K562 (cell line): ENCODE results near the gene ZDHHC14. TPM values are rescaled to one million over a fixed set of nuclear protein-coding genes. Genes with fewer than 3 reads are reported as not detected.

Experiments
- ARID2 ChIP-seq: fragments of 450-650 bp; IDR thresholded peaks from 2 replicates; pipeline ENCODE4 v1.6.1; 2017; ENCODE audit warnings: antibody characterized with exemption, mild to moderate bottlenecking
- CBFA2T2 ChIP-seq: fragments of 450-650 bp; conservative IDR thresholded peaks from 2 replicates; pipeline ENCODE4 v1.6.1; 2017; ENCODE audit warnings: mild to moderate bottlenecking
- CREB3 ChIP-seq: fragments of 450-650 bp; conservative IDR thresholded peaks from 2 replicates; pipeline ENCODE4 v1.6.1; 2016; ENCODE audit warnings: missing genetic modification characterization, low read depth, mild to moderate bottlenecking, missing compliant biosample characterization, moderate library complexity
- HCFC1 ChIP-seq: IDR thresholded peaks from 2 replicates; pipeline ENCODE4 v1.6.1; 2012; ENCODE audit warnings: low read depth, low read length, improper control_type of control experiment
- IFI16 ChIP-seq: fragments of 250-450 bp; sonication (Bioruptor Pico); IDR thresholded peaks from 2 replicates; pipeline ENCODE4 v2.1.2; 2022; ENCODE audit warnings: mild to moderate bottlenecking, inconsistent platforms
- ILK ChIP-seq: fragments of 450-650 bp; IDR thresholded peaks from 2 replicates; pipeline ENCODE4 v1.6.1; 2016; ENCODE audit warnings: missing genetic modification characterization, low read depth, mild to moderate bottlenecking, missing compliant biosample characterization, moderate library complexity, borderline replicate concordance
- MEF2D ChIP-seq: conservative IDR thresholded peaks from 2 replicates; pipeline ENCODE4 v1.6.1; 2016; ENCODE audit warnings: low read depth, missing genetic modification characterization, missing compliant biosample characterization
- NFIX ChIP-seq: fragments of 250-450 bp; sonication (Bioruptor Pico); IDR thresholded peaks from 2 replicates; pipeline ENCODE4 v1.4.0; 2020; ENCODE audit warnings: low read depth, mild to moderate bottlenecking, moderate library complexity
- NFRKB ChIP-seq: fragments of 450-650 bp; IDR thresholded peaks from 2 replicates; pipeline ENCODE4 v1.6.1; 2016; ENCODE audit warnings: low read depth
- PHTF2 ChIP-seq: fragments of 250-450 bp; sonication (Bioruptor Pico); IDR thresholded peaks from 2 replicates; pipeline ENCODE4 v1.5.0; 2021; ENCODE audit warnings: mild to moderate bottlenecking
- RREB1 ChIP-seq: fragments of 250-450 bp; sonication (Bioruptor Pico); IDR thresholded peaks from 2 replicates; pipeline ENCODE4 v1.4.0; 2020
- SNAPC5 ChIP-seq: fragments of 250-450 bp; sonication (Bioruptor Pico); IDR thresholded peaks from 2 replicates; pipeline ENCODE4 v1.8.0; 2021; ENCODE audit warnings: moderate library complexity, mild to moderate bottlenecking, inconsistent platforms
- ZC3H11A ChIP-seq: IDR thresholded peaks from 2 replicates; pipeline ENCODE4 v1.6.1; 2012; ENCODE audit warnings: low read depth, low read length, improper control_type of control experiment
- ZNF134 ChIP-seq: fragments of 250-450 bp; sonication (Bioruptor Pico); conservative IDR thresholded peaks from 2 replicates; pipeline ENCODE4 v1.4.0; 2020
- ZNF507 ChIP-seq: conservative IDR thresholded peaks from 2 replicates; pipeline ENCODE4 v1.6.1; 2017; ENCODE audit warnings: missing genetic modification characterization, missing compliant biosample characterization
- ZNF717 ChIP-seq: fragments of 250-450 bp; sonication (Bioruptor Pico); IDR thresholded peaks from 2 replicates; pipeline ENCODE4 v1.5.0; 2021
- polyA plus RNA-seq, 8 experiments: library from polyadenylated mRNA; depleted of rRNA in 4 of 8; stranded (reverse) in 5 of 8; unstranded in 3 of 8; fragments of >200 nt; fragmentation: Nextera tagmentation in 2 of 8; fragmentation: Illumina TruSeq in 1 of 8; extraction: Ambion mirVana in 2 of 8; extraction: Trizol in 1 of 8; gene quantifications; 2 replicates each; pipeline versions ENCODE4 v1.2.1 to v1.2.3, GENCODE V29; 2011 to 2014; ENCODE audit warnings: inconsistent platforms in 1 of 8, missing spikeins in 1 of 8
- total RNA-seq, 7 experiments: library from RNA; depleted of rRNA in 6 of 7; stranded (reverse); fragments of >200 nt in 6 of 7; fragmentation: Illumina TruSeq in 2 of 7; extraction: Trizol in 2 of 7; gene quantifications; 2 replicates each; pipeline versions ENCODE4 v1.2.1 to v1.2.3, GENCODE V29; 2011 to 2021; ENCODE audit warnings: low replicate concordance in 1 of 7
- TF ChIP-seq, protein P1 (sequence below): sonication (generic); formaldehyde crosslinking; IDR thresholded peaks from 2 replicates; pipeline ENCODE4 v1.8.1; 2023; ENCODE audit warnings: mild to moderate bottlenecking, missing genetic modification reagents
- TF ChIP-seq, protein P2 (sequence below), 3 experiments: IDR thresholded peaks in 2 of 3; conservative IDR thresholded peaks in 1 of 3; 2 replicates each; pipeline ENCODE4 v1.5.1; 2011 to 2012; ENCODE audit warnings: low read length in 3 of 3, mild to moderate bottlenecking in 3 of 3, control low read depth in 2 of 3, improper control_type of control experiment in 1 of 3, inconsistent platforms in 1 of 3, low read depth in 1 of 3, mixed read lengths in 1 of 3, moderate library complexity in 1 of 3; ENCODE audit not compliant: insufficient read depth in 2 of 3

Gene ZDHHC14
- total and polyA plus RNA-seq, 9 of the 15 experiments (the other 6 are each of a cell fraction or from before 2014, with no cell fraction given), result 0.92 to 23.1 (median 13.8) TPM

- TF ChIP-seq ZNF134 (CRISPR knock-in tag) (no peak), NFRKB (no peak), NFIX (CRISPR knock-in tag) (no peak), ZNF717 (CRISPR knock-in tag) (no peak), IFI16 (CRISPR knock-in tag) (no peak), ZNF507 (no peak), RREB1 (CRISPR knock-in tag) (no peak), HCFC1 (no peak), CREB3 (tag) (no peak), PHTF2 (no peak), SNAPC5 (CRISPR knock-in tag) (no peak), CBFA2T2 (no peak), ARID2 (no peak), ZC3H11A (no peak), MEF2D (tag) (no peak), ILK (tag) (no peak)
- TF ChIP-seq, protein P1, sequence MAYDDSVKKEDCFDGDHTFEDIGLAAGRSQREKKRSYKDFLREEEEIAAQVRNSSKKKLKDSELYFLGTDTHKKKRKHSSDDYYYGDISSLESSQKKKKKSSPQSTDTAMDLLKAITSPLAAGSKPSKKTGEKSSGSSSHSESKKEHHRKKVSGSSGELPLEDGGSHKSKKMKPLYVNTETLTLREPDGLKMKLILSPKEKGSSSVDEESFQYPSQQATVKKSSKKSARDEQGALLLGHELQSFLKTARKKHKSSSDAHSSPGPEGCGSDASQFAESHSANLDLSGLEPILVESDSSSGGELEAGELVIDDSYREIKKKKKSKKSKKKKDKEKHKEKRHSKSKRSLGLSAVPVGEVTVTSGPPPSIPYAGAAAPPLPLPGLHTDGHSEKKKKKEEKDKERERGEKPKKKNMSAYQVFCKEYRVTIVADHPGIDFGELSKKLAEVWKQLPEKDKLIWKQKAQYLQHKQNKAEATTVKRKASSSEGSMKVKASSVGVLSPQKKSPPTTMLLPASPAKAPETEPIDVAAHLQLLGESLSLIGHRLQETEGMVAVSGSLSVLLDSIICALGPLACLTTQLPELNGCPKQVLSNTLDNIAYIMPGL (CRISPR knock-in tag), result no peak
- TF ChIP-seq, protein P2, sequence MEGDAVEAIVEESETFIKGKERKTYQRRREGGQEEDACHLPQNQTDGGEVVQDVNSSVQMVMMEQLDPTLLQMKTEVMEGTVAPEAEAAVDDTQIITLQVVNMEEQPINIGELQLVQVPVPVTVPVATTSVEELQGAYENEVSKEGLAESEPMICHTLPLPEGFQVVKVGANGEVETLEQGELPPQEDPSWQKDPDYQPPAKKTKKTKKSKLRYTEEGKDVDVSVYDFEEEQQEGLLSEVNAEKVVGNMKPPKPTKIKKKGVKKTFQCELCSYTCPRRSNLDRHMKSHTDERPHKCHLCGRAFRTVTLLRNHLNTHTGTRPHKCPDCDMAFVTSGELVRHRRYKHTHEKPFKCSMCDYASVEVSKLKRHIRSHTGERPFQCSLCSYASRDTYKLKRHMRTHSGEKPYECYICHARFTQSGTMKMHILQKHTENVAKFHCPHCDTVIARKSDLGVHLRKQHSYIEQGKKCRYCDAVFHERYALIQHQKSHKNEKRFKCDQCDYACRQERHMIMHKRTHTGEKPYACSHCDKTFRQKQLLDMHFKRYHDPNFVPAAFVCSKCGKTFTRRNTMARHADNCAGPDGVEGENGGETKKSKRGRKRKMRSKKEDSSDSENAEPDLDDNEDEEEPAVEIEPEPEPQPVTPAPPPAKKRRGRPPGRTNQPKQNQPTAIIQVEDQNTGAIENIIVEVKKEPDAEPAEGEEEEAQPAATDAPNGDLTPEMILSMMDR (IDR thresholded peaks at IDR 0.05 in 2 of 3, conservative IDR thresholded peaks at IDR 0.05 in 1 of 3; ENCODE audit: insufficient read depth in 2 of 3, low read depth in 1 of 3, low read length in 3 of 3), result no peak
Observed at GRCh38 chr6:157635388-157636244, 254.6 kb downstream of the ZDHHC14 start (continued).
